Activated B cell treated with CpG ODN at 0.5 μM for 24 hours (primary cell): ENCODE results near the gene FN3K. TPM values are rescaled to one million over a fixed set of nuclear protein-coding genes. Genes with fewer than 3 reads are reported as not detected.

Experiments
- ATAC-seq: fragments of 200-7000 bp; cut with Tn5 transposase; one replicate; pipeline ENCODE4 v1.10.0; 2021; ENCODE audit warnings: low read depth, mild to moderate bottlenecking, moderate library complexity
- CTCF ChIA-PET: fragments of 350-600 bp; sonication (Branson Sonifier 250); formaldehyde crosslinking; loops from one replicate; lab custom pipeline; 2021; ENCODE audit warnings: antibody characterized with exemption; lab: Charles Lee
- POLR2A ChIA-PET: fragments of 350-600 bp; sonication (Branson Sonifier 250); formaldehyde crosslinking; loops from one replicate; lab custom pipeline; 2021; ENCODE audit warnings: antibody characterized with exemption; lab: Charles Lee
- DNase-seq: peaks from one replicate; pipeline ENCODE4 v3.0.0; 2022
- H3K27ac Mint-ChIP-seq: one replicate; pipeline ENCODE4 v1.8.0; 2020; ENCODE audit warnings: mixed read lengths
- H3K27me3 Mint-ChIP-seq: one replicate; pipeline ENCODE4 v1.8.0; 2021; ENCODE audit warnings: mixed read lengths
- H3K36me3 Mint-ChIP-seq: one replicate; pipeline ENCODE4 v1.8.0; 2021; ENCODE audit warnings: low read depth, mixed read lengths
- H3K4me1 Mint-ChIP-seq: one replicate; pipeline ENCODE4 v1.8.0; 2021; ENCODE audit warnings: mixed read lengths
- H3K4me3 Mint-ChIP-seq: one replicate; pipeline ENCODE4 v1.8.0; 2020; ENCODE audit warnings: mild to moderate bottlenecking, mixed read lengths
- H3K9me3 Mint-ChIP-seq: one replicate; pipeline ENCODE4 v1.8.0; 2020; ENCODE audit warnings: mixed read lengths
- intact Hi-C: fragments of 100-400 bp; cut with micrococcal nuclease; formaldehyde crosslinking; loops from one replicate; pipeline ENCODE4 v1.15.1; 2024
- total RNA-seq: library from RNA; stranded (reverse); gene quantifications from 2 replicates; pipeline ENCODE4 v1.2.3, GENCODE V29; 2022
- TF ChIP-seq, protein P1 (sequence below): fragments of 200-600 bp; IDR thresholded peaks from one replicate; pipeline ENCODE4 v1.8.0; 2022; ENCODE audit warnings: antibody characterized with exemption, mild to moderate bottlenecking

The FN3K gene
- total RNA-seq, 1 donor from 2014 or later, result 0.44 TPM

DNA sequence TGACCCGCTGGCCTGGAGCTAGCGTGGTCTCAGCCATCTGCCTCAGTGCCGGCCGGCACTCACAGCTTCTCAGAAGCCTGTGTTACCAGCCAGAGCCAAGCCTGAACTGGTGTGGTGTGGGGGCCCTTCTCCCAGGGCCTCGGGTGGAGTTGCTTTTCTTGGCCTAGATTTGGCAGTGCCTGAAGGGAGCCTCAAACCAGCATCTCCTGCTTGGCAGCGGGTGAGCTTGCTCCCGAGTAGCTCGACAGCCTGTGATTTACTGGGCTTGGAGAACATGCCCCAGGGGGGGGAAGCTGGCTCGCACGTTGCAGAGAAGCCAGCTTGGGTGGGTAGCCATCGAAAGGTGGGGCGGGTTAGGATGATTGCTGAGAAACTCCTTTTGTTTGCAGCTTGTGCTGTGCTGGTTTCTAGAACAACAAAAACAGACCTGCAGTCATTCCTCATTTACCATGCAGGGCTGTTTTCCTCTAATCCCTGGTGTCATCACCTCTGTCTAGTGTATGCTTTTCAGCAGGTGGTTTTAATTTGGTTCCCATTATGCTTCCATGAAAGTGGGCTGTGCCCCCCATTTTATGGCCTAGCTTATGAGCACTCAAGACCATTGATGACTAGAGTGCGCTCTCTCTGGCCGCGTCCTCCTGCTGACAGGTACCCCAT lies 58.7 kb downstream of the FN3K start:
- TF ChIP-seq, protein P1, sequence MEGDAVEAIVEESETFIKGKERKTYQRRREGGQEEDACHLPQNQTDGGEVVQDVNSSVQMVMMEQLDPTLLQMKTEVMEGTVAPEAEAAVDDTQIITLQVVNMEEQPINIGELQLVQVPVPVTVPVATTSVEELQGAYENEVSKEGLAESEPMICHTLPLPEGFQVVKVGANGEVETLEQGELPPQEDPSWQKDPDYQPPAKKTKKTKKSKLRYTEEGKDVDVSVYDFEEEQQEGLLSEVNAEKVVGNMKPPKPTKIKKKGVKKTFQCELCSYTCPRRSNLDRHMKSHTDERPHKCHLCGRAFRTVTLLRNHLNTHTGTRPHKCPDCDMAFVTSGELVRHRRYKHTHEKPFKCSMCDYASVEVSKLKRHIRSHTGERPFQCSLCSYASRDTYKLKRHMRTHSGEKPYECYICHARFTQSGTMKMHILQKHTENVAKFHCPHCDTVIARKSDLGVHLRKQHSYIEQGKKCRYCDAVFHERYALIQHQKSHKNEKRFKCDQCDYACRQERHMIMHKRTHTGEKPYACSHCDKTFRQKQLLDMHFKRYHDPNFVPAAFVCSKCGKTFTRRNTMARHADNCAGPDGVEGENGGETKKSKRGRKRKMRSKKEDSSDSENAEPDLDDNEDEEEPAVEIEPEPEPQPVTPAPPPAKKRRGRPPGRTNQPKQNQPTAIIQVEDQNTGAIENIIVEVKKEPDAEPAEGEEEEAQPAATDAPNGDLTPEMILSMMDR, result no peak
- H3K9me3 Mint-ChIP-seq, result no peaks in the 10 kb centered on the region
- ChIA-PET CTCF (no interaction called here), POLR2A (no interaction called here)
- H3K36me3 Mint-ChIP-seq, result peaks cover 28% of the 10 kb centered on the region
- no peaks in the 10 kb centered on the region for H3K27me3 Mint-ChIP-seq
- DNase-seq (no peak), ATAC-seq (no peak)
- no peak overlapping the region for H3K4me3 Mint-ChIP-seq
- intact Hi-C loops, result no loop called here
- H3K27ac Mint-ChIP-seq, result no peak overlapping the region
- H3K4me1 Mint-ChIP-seq, result no peaks in the 10 kb centered on the region

DNA sequence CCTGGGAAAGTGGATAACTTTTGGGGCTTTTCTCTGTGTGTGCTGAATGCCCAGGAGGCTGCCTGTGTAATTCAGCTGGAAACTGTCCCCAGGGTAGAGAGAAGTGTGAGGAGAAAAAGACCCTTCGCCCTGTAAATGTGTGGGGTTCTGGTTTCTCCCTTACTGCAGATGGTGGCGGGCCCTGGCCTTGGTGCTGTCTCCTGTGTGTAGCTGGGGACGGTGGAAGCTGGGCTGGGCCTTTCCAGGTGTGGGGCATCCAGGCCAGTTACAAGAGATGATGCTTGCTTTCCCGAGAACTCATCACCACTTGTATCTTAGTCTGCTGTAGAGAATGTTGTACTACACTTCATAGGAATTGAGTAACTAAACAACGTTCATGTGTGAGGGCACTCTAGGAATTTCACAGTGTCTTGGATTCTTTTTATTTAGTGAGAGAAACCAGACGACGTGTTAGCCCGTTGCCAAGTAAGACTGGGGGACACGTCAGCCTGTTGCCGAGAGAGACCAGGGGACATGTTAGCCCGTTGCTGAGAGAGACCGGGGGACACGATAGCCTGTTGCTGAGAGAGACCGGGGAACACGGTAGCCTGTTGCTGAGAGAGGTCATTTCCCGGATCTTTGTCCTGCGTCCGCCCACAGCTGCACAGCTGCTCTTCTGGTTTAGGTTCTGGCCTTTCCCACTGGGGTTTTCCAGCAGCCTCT lies 59.5 kb downstream of the FN3K start:
- TF ChIP-seq, protein P1, result no peak
- DNase-seq (no peak), ATAC-seq (no peak)
- POLR2A ChIA-PET, result no interaction called here
- H3K36me3 Mint-ChIP-seq, result peaks cover 28% of the 10 kb centered on the region
- intact Hi-C loops, result no loop called here
- CTCF ChIA-PET, result no interaction called here
- H3K27ac Mint-ChIP-seq, result no peak overlapping the region
- no peaks in the 10 kb centered on the region for H3K4me1 Mint-ChIP-seq
- H3K9me3 Mint-ChIP-seq, result no peaks in the 10 kb centered on the region
- no peak overlapping the region for H3K4me3 Mint-ChIP-seq
- no peaks in the 10 kb centered on the region for H3K27me3 Mint-ChIP-seq

DNA sequence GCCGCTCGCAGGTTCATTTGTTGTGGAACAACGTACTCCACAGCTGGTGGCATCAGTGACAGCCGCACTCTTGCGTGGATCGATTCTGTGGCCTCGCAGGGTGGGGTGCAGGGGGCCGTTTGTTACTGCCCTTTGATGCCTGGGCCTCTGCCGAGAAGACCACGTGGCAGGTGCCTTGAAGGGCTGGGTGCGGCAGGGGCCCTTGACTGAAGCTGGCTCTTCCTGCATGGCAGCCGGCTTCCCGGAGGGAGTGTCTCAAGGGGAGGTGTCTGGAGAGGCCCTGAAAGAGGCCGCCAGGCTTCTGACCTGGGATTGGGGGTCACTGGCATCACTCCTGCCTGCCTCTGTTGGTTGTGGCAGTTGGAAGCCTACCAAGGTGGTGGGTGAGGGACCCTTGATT lies 60.2 kb downstream of the FN3K start:
- DNase-seq, result no peak

DNA sequence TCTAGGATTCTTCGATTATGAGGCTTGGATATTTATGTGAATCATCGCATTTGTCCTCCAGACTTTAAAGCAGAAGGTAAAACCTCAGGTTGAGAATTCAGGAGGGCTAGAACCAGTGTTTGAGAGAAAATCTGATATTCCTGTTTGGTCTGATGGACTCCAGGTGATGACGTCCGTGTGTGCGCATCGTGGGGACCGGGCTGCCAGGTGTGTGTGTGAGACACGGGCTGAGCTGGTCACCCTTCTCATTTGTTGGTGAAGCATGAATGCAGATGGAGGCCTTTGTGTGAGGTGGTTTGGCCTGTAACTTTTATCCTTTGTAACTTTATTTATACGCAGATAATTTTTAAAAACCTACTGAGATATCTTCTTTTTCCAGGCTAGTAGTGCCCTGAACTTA lies 61.6 kb downstream of the FN3K start:
- DNase-seq (no peak), ATAC-seq (no peak)
- Mint-ChIP-seq H3K4me1 (peaks cover 2% of the 10 kb centered on the region), H3K36me3 (peaks cover 38% of the 10 kb centered on the region), H3K4me3 (no peak overlapping the region), H3K27ac (no peak overlapping the region), H3K9me3 (peaks cover 5% of the 10 kb centered on the region), H3K27me3 (no peaks in the 10 kb centered on the region)
- ChIA-PET POLR2A (no interaction called here), CTCF (no interaction called here)
- TF ChIP-seq, protein P1, result no peak
- intact Hi-C loops, result no loop called here

More for the DNA sequence above, 60.2 kb downstream of the FN3K start:
- Mint-ChIP-seq H3K9me3 (no peaks in the 10 kb centered on the region), H3K4me1 (no peaks in the 10 kb centered on the region), H3K27me3 (no peaks in the 10 kb centered on the region), H3K36me3 (peaks cover 32% of the 10 kb centered on the region), H3K4me3 (no peak overlapping the region), H3K27ac (no peak overlapping the region)
- no peak for ATAC-seq
- CTCF ChIA-PET, result no interaction called here
- TF ChIP-seq, protein P1, result no peak
- intact Hi-C loops, result no loop called here
- POLR2A ChIA-PET, result no interaction called here

DNA sequence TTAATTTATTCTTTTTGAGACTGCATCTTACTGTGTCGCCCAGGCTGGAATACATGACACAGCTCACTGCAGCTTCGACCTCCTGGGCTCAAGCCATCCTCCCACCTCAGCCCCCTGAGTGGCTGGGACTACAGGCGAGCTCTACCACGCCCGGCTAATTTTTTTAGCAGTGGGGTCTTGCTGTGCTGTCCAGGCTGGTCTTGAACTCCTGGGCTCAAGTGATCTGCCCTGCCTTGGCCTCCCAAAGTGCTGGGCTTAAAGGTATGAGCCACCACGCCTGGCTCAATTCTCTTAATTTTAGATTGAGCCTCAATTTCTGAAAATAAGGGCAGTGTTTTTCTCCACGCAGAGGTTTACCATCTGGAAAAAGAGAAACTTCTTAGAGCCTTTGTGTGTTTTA lies 63.3 kb downstream of the FN3K start:
- POLR2A ChIA-PET, result no interaction called here
- intact Hi-C loops, result no loop called here

More for the DNA sequence above, 63.3 kb downstream of the FN3K start:
- Mint-ChIP-seq H3K27me3 (no peaks in the 10 kb centered on the region), H3K9me3 (peaks cover 5% of the 10 kb centered on the region), H3K4me3 (no peak overlapping the region), H3K27ac (no peak overlapping the region), H3K36me3 (peaks cover 43% of the 10 kb centered on the region), H3K4me1 (peaks cover 2% of the 10 kb centered on the region)
- ATAC-seq, result no peak
- CTCF ChIA-PET, result interaction anchor here (1.1 kb wide), 1 partner anchor 17 kb away, joined by 3 read pairs; no protein-coding TSS in a partner anchor
- DNase-seq, result no peak
- TF ChIP-seq, protein P1, result no peak
